H1 (cell line): ENCODE measurements around the gene CDK15.

Experiments
- CREB1 ChIP-seq: IDR thresholded peaks from 2 replicates; pipeline ENCODE4 v1.6.1; 2012; ENCODE audit warnings: inconsistent platforms
- CTCF ChIP-seq, 3 experiments: IDR thresholded peaks; 1 replicate in 2 of 3; 2 replicates in 1 of 3; pipeline versions ENCODE4 v1.5.1 to v1.6.1; 2011; ENCODE audit warnings: low read length in 3 of 3, mild to moderate bottlenecking in 3 of 3, inconsistent platforms in 2 of 3, low read depth in 1 of 3, moderate library complexity in 1 of 3; ENCODE audit not compliant: insufficient read depth in 1 of 3; ENCODE audit errors: control extremely low read depth in 1 of 3
- EZH2 ChIP-seq: fragments of 200-600 bp; sonication (generic); IDR thresholded peaks from 2 replicates; pipeline ENCODE4 v1.7.1; 2012; ENCODE audit warnings: low read depth, mild to moderate bottlenecking, moderate library complexity, low read length, inconsistent platforms; ENCODE audit not compliant: severe bottlenecking
- POLR2A ChIP-seq, 2 experiments: IDR thresholded peaks; 1 replicate in 1 of 2; 2 replicates in 1 of 2; pipeline ENCODE4 v1.6.1; 2011; ENCODE audit warnings: low read depth in 2 of 2, low read length in 2 of 2, mild to moderate bottlenecking in 2 of 2; ENCODE audit errors: control extremely low read depth in 1 of 2
- POLR2AphosphoS5 ChIP-seq: IDR thresholded peaks from 2 replicates; pipeline ENCODE4 v1.6.1; 2011; ENCODE audit warnings: low read depth, low read length
- RAD21 ChIP-seq, 2 experiments: IDR thresholded peaks in 1 of 2; conservative IDR thresholded peaks in 1 of 2; 2 replicates each; pipeline ENCODE4 v1.6.1; 2011; ENCODE audit warnings: low read depth in 2 of 2, low read length in 2 of 2, improper control_type of control experiment in 1 of 2, inconsistent platforms in 1 of 2, mild to moderate bottlenecking in 1 of 2, moderate library complexity in 1 of 2
- SRF ChIP-seq: IDR thresholded peaks from 2 replicates; pipeline ENCODE4 v1.6.1; 2011; ENCODE audit warnings: mild to moderate bottlenecking, low read depth, low read length, moderate library complexity

GRCh38 chr2:201881741-201882140 lies 75.4 kb downstream of the CDK15 start:
- no peak for TF ChIP-seq POLR2AphosphoS5
- no peak for TF ChIP-seq POLR2A (IDR thresholded peaks at IDR 0.05; ENCODE audit: control extremely low read depth in 1 of 2, low read depth in 2 of 2, low read length in 2 of 2)
- TF ChIP-seq EZH2, result no peak
- TF ChIP-seq CTCF (IDR thresholded peaks at IDR 0.05; ENCODE audit: control extremely low read depth in 1 of 3, insufficient read depth in 1 of 3, low read depth in 1 of 3, low read length in 3 of 3), result no peak
- no peak for TF ChIP-seq CREB1
- no peak for TF ChIP-seq RAD21 (IDR thresholded peaks at IDR 0.05 in 1 of 2, conservative IDR thresholded peaks at IDR 0.05 in 1 of 2; ENCODE audit: low read depth in 2 of 2, low read length in 2 of 2)
- no peak for TF ChIP-seq SRF
